ENCODE data around the gene CPNE5. TPM values are rescaled to one million over a fixed set of nuclear protein-coding genes. Genes with fewer than 3 reads are reported as not detected.

Gene CPNE5
- total RNA-seq, 6 experiments from 2014 or later = 0.12 to 0.37 (median 0.26) TPM; not detected in 2

DNA sequence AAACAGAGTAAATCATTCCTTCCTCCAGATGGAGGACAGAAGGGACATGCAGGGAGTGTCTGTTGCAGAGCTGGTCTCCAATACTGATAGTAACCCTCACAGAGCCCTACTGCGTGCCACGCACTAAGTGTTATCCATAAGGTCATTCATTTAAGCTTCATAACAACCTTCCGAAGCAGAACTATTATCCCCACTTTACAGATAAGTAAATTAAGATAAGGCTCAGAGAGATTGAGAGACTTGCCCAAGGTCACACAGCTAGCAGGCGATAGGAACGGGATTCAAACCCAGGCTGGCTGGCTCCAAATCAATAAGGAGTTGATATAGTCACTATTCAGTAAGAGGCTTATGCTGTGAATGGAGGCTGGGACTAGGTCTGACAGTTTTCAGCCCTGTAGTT lies 30.6 kb downstream of the CPNE5 start:
- H3K27ac Mint-ChIP-seq = no peak overlapping the region
- H3K36me3 Mint-ChIP-seq (ENCODE audit: low read depth) = no peaks in the 10 kb centered on the region

DNA sequence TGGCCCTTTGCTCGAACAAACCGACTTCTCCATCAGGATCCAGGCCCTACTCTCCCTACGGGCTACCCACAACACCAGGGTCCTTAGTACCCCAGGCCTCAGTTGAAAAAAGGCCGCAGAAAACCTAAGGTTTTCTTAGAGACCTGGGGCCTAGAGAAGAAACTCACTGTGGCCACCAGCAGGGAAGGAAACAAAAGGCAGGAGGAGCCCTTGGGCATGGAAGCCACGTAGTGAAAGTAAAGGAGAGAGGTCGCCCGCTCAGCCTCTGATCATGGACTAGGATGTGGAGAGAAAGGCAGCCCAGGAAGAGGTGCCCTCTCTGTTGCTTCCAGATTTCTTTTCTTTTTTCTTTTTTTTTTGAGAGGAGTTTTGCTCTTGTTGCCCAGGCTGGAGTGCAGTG lies 31.5 kb downstream of the CPNE5 start:
- Mint-ChIP-seq H3K4me3 (no peak overlapping the region), H3K27me3 (ENCODE audit: insufficient read depth) (peaks cover 34% of the 10 kb centered on the region)
- TF ChIP-seq CTCF (IDR thresholded peaks at IDR 0.05) = no peak

More for the DNA sequence above, 30.6 kb downstream of the CPNE5 start:
- Mint-ChIP-seq H3K27me3 (ENCODE audit: insufficient read depth) (peaks cover 34% of the 10 kb centered on the region), H3K9me3 (no peaks in the 10 kb centered on the region), H3K4me3 (no peak overlapping the region), H3K4me1 (ENCODE audit: low read depth) (no peaks in the 10 kb centered on the region)
- DNase-seq = no peak
- TF ChIP-seq CTCF (IDR thresholded peaks at IDR 0.05) = no peak

GRCh38 chr6:36807143-36807542 lies 32.1 kb downstream of the CPNE5 start:
- no peak for DNase-seq
- Mint-ChIP-seq H3K9me3 (no peaks in the 10 kb centered on the region), H3K27me3 (ENCODE audit: insufficient read depth) (peaks cover 39% of the 10 kb centered on the region), H3K27ac (no peak overlapping the region), H3K4me3 (no peak overlapping the region), H3K36me3 (ENCODE audit: low read depth) (no peaks in the 10 kb centered on the region), H3K4me1 (ENCODE audit: low read depth) (no peaks in the 10 kb centered on the region)
- TF ChIP-seq CTCF (IDR thresholded peaks at IDR 0.05) = no peak

More for the DNA sequence above, 31.5 kb downstream of the CPNE5 start:
- no peak for DNase-seq
- no peaks in the 10 kb centered on the region for H3K4me1 Mint-ChIP-seq (ENCODE audit: low read depth)
- H3K36me3 Mint-ChIP-seq (ENCODE audit: low read depth) = no peaks in the 10 kb centered on the region
- H3K9me3 Mint-ChIP-seq = no peaks in the 10 kb centered on the region
- H3K27ac Mint-ChIP-seq = no peak overlapping the region

DNA sequence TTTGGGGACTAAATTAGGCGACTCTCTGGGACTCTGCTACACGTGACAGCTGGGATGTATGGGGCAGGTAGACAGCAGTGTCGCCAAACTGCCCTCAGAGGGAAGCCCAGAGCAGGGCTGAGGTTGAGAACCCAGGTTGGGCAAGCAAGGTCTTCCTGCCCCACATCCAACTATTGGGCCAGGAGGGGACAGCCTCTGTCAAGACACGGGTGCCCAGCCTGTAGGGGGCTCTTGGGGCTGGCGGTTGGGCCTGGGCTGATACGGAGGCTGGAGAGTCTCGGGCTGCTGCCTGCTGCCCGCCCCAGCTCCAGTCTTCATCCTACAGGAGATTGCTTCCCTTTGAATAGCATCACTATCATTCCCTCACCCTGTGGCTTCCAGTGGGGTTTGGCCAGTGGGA lies 33.3 kb downstream of the CPNE5 start:
- Mint-ChIP-seq H3K9me3 (no peaks in the 10 kb centered on the region), H3K27ac (no peak overlapping the region), H3K4me1 (ENCODE audit: low read depth) (no peaks in the 10 kb centered on the region), H3K4me3 (no peak overlapping the region), H3K27me3 (ENCODE audit: insufficient read depth) (peaks cover 38% of the 10 kb centered on the region), H3K36me3 (ENCODE audit: low read depth) (no peaks in the 10 kb centered on the region)
- no peak for DNase-seq
- TF ChIP-seq CTCF (IDR thresholded peaks at IDR 0.05) = no peak

DNA sequence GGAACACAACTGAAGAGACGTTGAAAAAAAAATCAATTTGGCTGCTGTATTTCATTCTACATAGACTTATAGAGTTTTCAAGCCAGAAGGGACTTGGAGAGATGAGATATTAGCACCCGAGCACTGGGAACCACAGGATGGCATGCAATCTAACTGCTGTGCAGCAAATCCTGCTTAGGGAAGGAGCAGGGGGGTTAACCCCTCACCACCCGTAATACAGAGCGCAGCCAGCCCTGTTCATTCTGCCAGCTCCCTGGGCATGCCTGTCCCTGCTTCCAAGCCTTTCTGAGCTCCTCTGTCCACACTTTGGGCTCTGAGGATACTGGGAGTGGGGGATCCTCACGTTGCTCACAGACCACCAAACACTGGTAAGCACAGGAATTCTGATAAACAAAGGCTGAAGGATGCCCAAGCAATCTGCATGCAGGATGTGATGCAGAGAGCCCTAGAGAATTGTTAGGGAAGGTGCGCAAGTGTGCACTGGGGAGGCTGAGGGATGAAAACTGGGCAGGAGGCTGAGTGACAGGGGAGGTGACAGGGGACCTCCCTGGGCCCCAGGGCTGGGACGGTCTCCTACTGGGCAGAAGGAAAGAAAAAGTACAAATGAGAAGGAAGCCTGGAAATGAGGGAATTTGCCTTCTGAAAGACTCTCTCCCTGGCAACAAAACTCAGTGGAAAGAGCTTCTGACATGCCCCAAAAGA lies 34.0 kb downstream of the CPNE5 start:
- Mint-ChIP-seq H3K4me3 (no peak overlapping the region), H3K27ac (no peak overlapping the region), H3K27me3 (ENCODE audit: insufficient read depth) (peaks cover 40% of the 10 kb centered on the region), H3K9me3 (no peaks in the 10 kb centered on the region), H3K4me1 (ENCODE audit: low read depth) (no peaks in the 10 kb centered on the region), H3K36me3 (ENCODE audit: low read depth) (no peaks in the 10 kb centered on the region)
- TF ChIP-seq CTCF (IDR thresholded peaks at IDR 0.05) = no peak
- no peak for DNase-seq
